KMS-11 (cell line): ENCODE data around the gene ADCK1.

ENCODE experiments used
- H2AFZ ChIP-seq: fragments of 200-600 bp; sonication (generic); 2 replicates; pipeline ENCODE4 v1.6.1; 2016; ENCODE audit warnings: antibody characterized with exemption, mixed run types, low read depth
- H3K27ac ChIP-seq: fragments of 200-600 bp; sonication (generic); 2 replicates; pipeline ENCODE4 v1.6.1; 2016; ENCODE audit warnings: mild to moderate bottlenecking, mixed run types
- H3K27me3 ChIP-seq: fragments of 200-600 bp; sonication (generic); 2 replicates; pipeline ENCODE4 v1.6.1; 2017; ENCODE audit warnings: mild to moderate bottlenecking, low read depth, mixed run types, moderate library complexity; ENCODE audit not compliant: insufficient read depth
- H3K36me3 ChIP-seq: fragments of 200-600 bp; sonication (generic); 2 replicates; pipeline ENCODE4 v1.6.1; 2017; ENCODE audit warnings: mild to moderate bottlenecking, mixed run types; ENCODE audit not compliant: insufficient read depth
- H3K4me1 ChIP-seq: fragments of 200-600 bp; sonication (generic); 2 replicates; pipeline ENCODE4 v1.6.1; 2016; ENCODE audit warnings: mild to moderate bottlenecking, low read depth, mixed run types; ENCODE audit not compliant: poor library complexity, severe bottlenecking
- H3K4me2 ChIP-seq: fragments of 200-600 bp; sonication (generic); 2 replicates; pipeline ENCODE4 v1.7.0; 2016; ENCODE audit warnings: mild to moderate bottlenecking, mixed run types
- H3K4me3 ChIP-seq: fragments of 200-600 bp; sonication (generic); IDR thresholded peaks from 2 replicates; pipeline ENCODE4 v1.6.1; 2017; ENCODE audit warnings: low read depth, low read length, mixed read lengths; ENCODE audit not compliant: insufficient read depth
- H3K79me2 ChIP-seq: fragments of 200-600 bp; sonication (generic); 2 replicates; pipeline ENCODE4 v1.6.1; 2016; ENCODE audit warnings: low read depth, mixed run types; ENCODE audit not compliant: insufficient read depth
- H3K9ac ChIP-seq: fragments of 200-600 bp; sonication (generic); 2 replicates; pipeline ENCODE4 v1.6.1; 2016; ENCODE audit warnings: mild to moderate bottlenecking, mixed run types
- H4K20me1 ChIP-seq: fragments of 200-600 bp; sonication (generic); 2 replicates; pipeline ENCODE4 v1.6.1; 2016; ENCODE audit warnings: mild to moderate bottlenecking, mixed run types; ENCODE audit not compliant: insufficient read depth
- CTCF ChIP-seq: fragments of 200-600 bp; sonication (generic); conservative IDR thresholded peaks from 2 replicates; pipeline ENCODE4 v1.6.1; 2017; ENCODE audit warnings: low read depth, mild to moderate bottlenecking, antibody characterized with exemption, low read length, moderate library complexity, mixed read lengths

ADCK1 gene

GRCh38 chr14:77882636-77883035 is 82.7 kb downstream of the ADCK1 start:
- H3K36me3 ChIP-seq, result no peaks in the 10 kb centered on the region
- no peak overlapping the region for H2AFZ ChIP-seq
- no peak overlapping the region for H3K4me3 ChIP-seq
- no peak overlapping the region for H3K9ac ChIP-seq
- H3K4me1 ChIP-seq, result no peaks in the 10 kb centered on the region
- no peaks in the 10 kb centered on the region for H3K79me2 ChIP-seq
- H4K20me1 ChIP-seq, result no peaks in the 10 kb centered on the region
- no peak overlapping the region for H3K27ac ChIP-seq
- no peak overlapping the region for H3K4me2 ChIP-seq
- no peaks in the 10 kb centered on the region for H3K27me3 ChIP-seq
- no peak for TF ChIP-seq CTCF

- H3K4me3 ChIP-seq, result no peak overlapping the region
- no peak overlapping the region for H2AFZ ChIP-seq
- H3K27ac ChIP-seq, result no peak overlapping the region
- H3K36me3 ChIP-seq, result no peaks in the 10 kb centered on the region
- H3K79me2 ChIP-seq, result no peaks in the 10 kb centered on the region
- no peak overlapping the region for H3K9ac ChIP-seq
- no peak for TF ChIP-seq CTCF
- no peaks in the 10 kb centered on the region for H3K4me1 ChIP-seq
- no peaks in the 10 kb centered on the region for H4K20me1 ChIP-seq
- no peak overlapping the region for H3K4me2 ChIP-seq
- no peaks in the 10 kb centered on the region for H3K27me3 ChIP-seq
Measured at GRCh38 chr14:77883131-77883846, 83.4 kb downstream of the ADCK1 start.

GRCh38 chr14:77883847-77884238 is 83.9 kb downstream of the ADCK1 start:
- no peak overlapping the region for H3K4me2 ChIP-seq
- H3K36me3 ChIP-seq, result no peaks in the 10 kb centered on the region
- no peaks in the 10 kb centered on the region for H3K27me3 ChIP-seq
- TF ChIP-seq CTCF, result no peak
- H4K20me1 ChIP-seq, result no peaks in the 10 kb centered on the region
- H3K4me3 ChIP-seq, result no peak overlapping the region
- no peak overlapping the region for H3K9ac ChIP-seq
- no peaks in the 10 kb centered on the region for H3K4me1 ChIP-seq
- no peaks in the 10 kb centered on the region for H3K79me2 ChIP-seq
- H3K27ac ChIP-seq, result no peak overlapping the region
- no peak overlapping the region for H2AFZ ChIP-seq

- Histone ChIP-seq H3K4me1 (no peaks in the 10 kb centered on the region), H3K79me2 (no peaks in the 10 kb centered on the region), H4K20me1 (no peaks in the 10 kb centered on the region), H3K36me3 (no peaks in the 10 kb centered on the region), H3K9ac (no peak overlapping the region), H3K4me2 (no peak overlapping the region), H3K4me3 (no peak overlapping the region), H3K27ac (no peak overlapping the region), H2AFZ (no peak overlapping the region), H3K27me3 (no peaks in the 10 kb centered on the region)
- no peak for TF ChIP-seq CTCF
Measured at GRCh38 chr14:77885367-77885766, 85.5 kb downstream of the ADCK1 start.
